SU-DHL-6 (cell line): Measurements from ENCODE around the gene MSANTD1.

Source experiments
- H2AFZ ChIP-seq: fragments of 200-600 bp; sonication (generic); 2 replicates; pipeline ENCODE4 v1.6.1; 2014; ENCODE audit warnings: low read depth, mild to moderate bottlenecking, moderate library complexity, mixed read lengths, antibody characterized with exemption, low read length; ENCODE audit not compliant: severe bottlenecking
- H3F3A ChIP-seq: fragments of 200-600 bp; shearing (Covaris generic); 2 replicates; pipeline ENCODE4 v1.6.0; 2016; ENCODE audit warnings: antibody characterized with exemption, mild to moderate bottlenecking; ENCODE audit not compliant: insufficient read depth
- H3K27ac ChIP-seq: fragments of 200-600 bp; sonication (generic); 2 replicates; pipeline ENCODE4 v1.5.1; 2016; ENCODE audit warnings: low read depth, mild to moderate bottlenecking, low read length, moderate library complexity, mixed read lengths
- H3K27me3 ChIP-seq: fragments of 200-600 bp; sonication (generic), shearing (Covaris generic); 2 replicates; pipeline ENCODE4 v1.6.0; 2014; ENCODE audit warnings: mild to moderate bottlenecking, low read length
- H3K36me3 ChIP-seq: fragments of 200-600 bp; sonication (generic); 2 replicates; pipeline ENCODE4 v1.6.1; 2014; ENCODE audit warnings: mild to moderate bottlenecking, low read length, mixed read lengths
- H3K4me2 ChIP-seq: fragments of 300-600, 200-600 bp; shearing (Covaris generic), sonication (generic); 2 replicates; pipeline ENCODE4 v1.6.0; 2014; ENCODE audit warnings: low read length, low read depth, mild to moderate bottlenecking; ENCODE audit not compliant: poor library complexity, severe bottlenecking
- H3K4me3 ChIP-seq: fragments of 200-600 bp; sonication (generic); 2 replicates; pipeline ENCODE4 v1.5.1; 2014; ENCODE audit warnings: antibody characterized with exemption, low read length, mild to moderate bottlenecking, mixed read lengths; ENCODE audit not compliant: insufficient read depth, poor library complexity, severe bottlenecking
- H3K79me2 ChIP-seq: fragments of 200-600 bp; sonication (generic); 2 replicates; pipeline ENCODE4 v1.6.1; 2014; ENCODE audit warnings: mild to moderate bottlenecking, low read length, moderate library complexity; ENCODE audit not compliant: insufficient read depth
- H3K9ac ChIP-seq: fragments of 200-600 bp; sonication (generic); 2 replicates; pipeline ENCODE4 v1.7.0; 2014; ENCODE audit warnings: mild to moderate bottlenecking, low read length
- H3K9me2 ChIP-seq: fragments of 200-600 bp; sonication (generic); replicated peaks from 2 replicates; pipeline ENCODE4 v1.6.1; 2014; ENCODE audit warnings: low read length; ENCODE audit not compliant: insufficient read depth
- H3K9me3 ChIP-seq: fragments of 200-600 bp; sonication (generic); 2 replicates; pipeline ENCODE4 v1.6.1; 2014; ENCODE audit warnings: low read length, mixed read lengths; ENCODE audit not compliant: insufficient read depth
- H4K20me1 ChIP-seq: fragments of 200-600 bp; sonication (generic); 2 replicates; pipeline ENCODE4 v1.6.1; 2014; ENCODE audit warnings: low read depth, mild to moderate bottlenecking, antibody characterized with exemption, low read length, moderate library complexity, mixed read lengths
- CTCF ChIP-seq: fragments of 200-600 bp; sonication (generic); IDR thresholded peaks from one replicate; pipeline ENCODE4 v1.5.1; 2017; ENCODE audit warnings: antibody characterized with exemption, mild to moderate bottlenecking, low read length, moderate library complexity; ENCODE audit not compliant: insufficient read depth, poor library complexity, severe bottlenecking
- EZH2phosphoT487 ChIP-seq: fragments of 200-600 bp; sonication (generic), shearing (Covaris generic); conservative IDR thresholded peaks from 2 replicates; pipeline ENCODE4 v1.6.1; 2018; ENCODE audit warnings: mild to moderate bottlenecking, antibody characterized with exemption, low read length, moderate library complexity, mixed read lengths

Gene MSANTD1

DNA sequence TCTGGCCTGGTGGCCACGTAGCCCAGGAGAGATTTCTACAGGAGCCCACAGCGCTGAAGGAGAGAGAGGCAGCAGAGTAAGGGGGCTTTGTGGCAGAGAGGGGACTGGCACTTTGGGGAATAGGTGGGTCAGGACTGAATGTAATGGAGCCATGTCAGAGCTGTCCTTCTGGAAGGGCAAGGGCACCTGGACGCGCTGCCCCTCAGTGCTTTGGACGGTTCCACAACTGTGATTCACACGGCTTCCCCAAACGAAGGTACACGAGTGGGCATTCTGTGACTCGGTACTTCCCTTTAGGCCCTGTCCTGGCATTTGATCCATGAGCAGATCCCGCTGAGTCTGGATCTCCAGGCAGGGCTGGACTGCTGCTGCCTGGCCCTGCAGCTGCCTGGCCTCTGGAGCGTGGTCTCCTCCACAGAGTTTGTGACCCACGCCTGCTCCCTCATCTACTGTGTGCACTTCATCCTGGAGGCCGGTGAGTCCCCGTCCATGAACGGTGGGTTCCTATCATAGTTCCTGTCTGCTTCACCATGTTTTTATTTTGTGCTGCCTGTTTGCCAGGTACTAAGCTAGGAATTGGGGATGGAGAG is 35.2 kb upstream of the MSANTD1 start:
- no peak overlapping the region for H3K4me2 ChIP-seq
- H3K36me3 ChIP-seq, result peaks cover 6% of the 10 kb centered on the region; the same call in 1 of the 2 replicates

DNA sequence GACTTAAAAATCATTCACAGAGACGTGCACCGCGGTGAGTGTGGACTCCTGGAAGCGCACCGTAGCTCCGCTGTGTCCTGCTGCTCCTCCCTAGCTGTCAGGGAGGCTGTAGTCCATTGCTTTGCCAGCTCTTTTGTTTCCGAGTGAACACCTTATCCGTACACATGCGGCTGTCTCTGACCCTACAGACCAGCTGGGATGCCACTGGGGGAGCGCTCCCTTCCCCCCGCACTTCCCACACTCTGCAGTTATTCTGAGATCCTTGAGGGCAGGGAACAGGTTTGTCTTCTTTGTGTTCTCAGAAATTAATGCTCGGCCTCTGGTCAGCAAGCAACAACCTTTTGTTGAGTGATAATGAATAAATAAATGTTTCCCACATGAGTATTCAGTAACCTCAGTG is 33.7 kb upstream of the MSANTD1 start:
- Histone ChIP-seq H3K79me2 (no peaks in the 10 kb centered on the region), H3K36me3 (peaks cover 6% of the 10 kb centered on the region; the same call in 1 of the 2 replicates), H3K9ac (no peak overlapping the region), H3K27ac (no peak overlapping the region), H3K4me3 (no peak overlapping the region), H3K4me2 (no peak overlapping the region), H3K9me3 (no peaks in the 10 kb centered on the region), H2AFZ (no peak overlapping the region), H3K27me3 (no peaks in the 10 kb centered on the region), H3F3A (no peaks in the 10 kb centered on the region), H4K20me1 (no peaks in the 10 kb centered on the region), H3K9me2 (no peaks in the 10 kb centered on the region)
- TF ChIP-seq CTCF, result no peak
- no peak for TF ChIP-seq EZH2phosphoT487

More for the DNA sequence above, 35.2 kb upstream of the MSANTD1 start:
- H4K20me1 ChIP-seq, result no peaks in the 10 kb centered on the region
- no peaks in the 10 kb centered on the region for H3F3A ChIP-seq
- no peaks in the 10 kb centered on the region for H3K27me3 ChIP-seq
- H3K9me3 ChIP-seq, result no peaks in the 10 kb centered on the region
- H3K9ac ChIP-seq, result no peak overlapping the region
- H3K4me3 ChIP-seq, result no peak overlapping the region
- no peaks in the 10 kb centered on the region for H3K9me2 ChIP-seq
- no peak overlapping the region for H3K27ac ChIP-seq
- TF ChIP-seq EZH2phosphoT487, result no peak
- TF ChIP-seq CTCF, result no peak
- no peak overlapping the region for H2AFZ ChIP-seq
- H3K79me2 ChIP-seq, result no peaks in the 10 kb centered on the region

- H3F3A ChIP-seq, result no peaks in the 10 kb centered on the region
- H3K36me3 ChIP-seq, result peaks cover 6% of the 10 kb centered on the region; the same call in 1 of the 2 replicates
- no peaks in the 10 kb centered on the region for H3K9me3 ChIP-seq
- no peak overlapping the region for H3K27ac ChIP-seq
- TF ChIP-seq EZH2phosphoT487 (no peak), CTCF (no peak)
- H3K9me2 ChIP-seq, result no peaks in the 10 kb centered on the region
- H3K79me2 ChIP-seq, result no peaks in the 10 kb centered on the region
- no peak overlapping the region for H2AFZ ChIP-seq
- H3K9ac ChIP-seq, result no peak overlapping the region
- no peaks in the 10 kb centered on the region for H4K20me1 ChIP-seq
- H3K27me3 ChIP-seq, result no peaks in the 10 kb centered on the region
- no peak overlapping the region for H3K4me3 ChIP-seq
- H3K4me2 ChIP-seq, result no peak overlapping the region
These were observed 33.2 kb upstream of the MSANTD1 start for GRCh38 chr4:3215733-3216132.
